Esophagus squamous epithelium (tissue), 4 donors: Measurements from ENCODE around the gene ACOT11.

Experiments used
- POLR2A ChIP-seq, 4 donors: fragments of 450-650 bp; IDR thresholded peaks; one replicate each; pipeline ENCODE4 v1.6.1; 2017; ENCODE audit warnings: antibody characterized with exemption in 4 of 4, mild to moderate bottlenecking in 4 of 4, moderate library complexity in 3 of 4
- TF ChIP-seq, protein P1 (sequence below), 6 experiments: fragments of 450-650 bp in 4 of 6; fragments of 200-600 bp in 2 of 6; sonication (generic) in 2 of 6; IDR thresholded peaks; one replicate each; pipeline ENCODE4 v1.5.1; 2016 to 2019; ENCODE audit warnings: antibody characterized with exemption in 6 of 6, mild to moderate bottlenecking in 4 of 6, moderate library complexity in 4 of 6

DNA sequence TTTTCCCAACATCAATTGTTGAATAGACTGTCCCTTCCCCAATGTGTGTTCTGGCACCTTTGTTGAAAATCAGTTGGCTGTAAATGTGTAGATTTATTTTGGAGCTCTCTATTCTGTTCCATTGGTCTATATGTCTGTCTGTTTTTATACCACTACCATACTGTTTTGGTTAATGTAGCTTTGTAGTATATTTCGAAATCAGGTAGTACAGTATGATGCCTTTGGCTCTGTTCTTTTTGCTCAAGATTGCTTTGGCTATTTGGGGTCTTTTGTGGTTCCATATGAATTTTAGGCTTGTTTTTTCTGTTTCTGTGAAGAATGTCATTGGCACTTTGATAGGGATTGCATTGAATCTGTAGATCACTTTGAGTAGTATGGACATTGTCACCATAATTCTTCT, 8.1 kb downstream of the ACOT11 start:
- TF ChIP-seq, protein P1, sequence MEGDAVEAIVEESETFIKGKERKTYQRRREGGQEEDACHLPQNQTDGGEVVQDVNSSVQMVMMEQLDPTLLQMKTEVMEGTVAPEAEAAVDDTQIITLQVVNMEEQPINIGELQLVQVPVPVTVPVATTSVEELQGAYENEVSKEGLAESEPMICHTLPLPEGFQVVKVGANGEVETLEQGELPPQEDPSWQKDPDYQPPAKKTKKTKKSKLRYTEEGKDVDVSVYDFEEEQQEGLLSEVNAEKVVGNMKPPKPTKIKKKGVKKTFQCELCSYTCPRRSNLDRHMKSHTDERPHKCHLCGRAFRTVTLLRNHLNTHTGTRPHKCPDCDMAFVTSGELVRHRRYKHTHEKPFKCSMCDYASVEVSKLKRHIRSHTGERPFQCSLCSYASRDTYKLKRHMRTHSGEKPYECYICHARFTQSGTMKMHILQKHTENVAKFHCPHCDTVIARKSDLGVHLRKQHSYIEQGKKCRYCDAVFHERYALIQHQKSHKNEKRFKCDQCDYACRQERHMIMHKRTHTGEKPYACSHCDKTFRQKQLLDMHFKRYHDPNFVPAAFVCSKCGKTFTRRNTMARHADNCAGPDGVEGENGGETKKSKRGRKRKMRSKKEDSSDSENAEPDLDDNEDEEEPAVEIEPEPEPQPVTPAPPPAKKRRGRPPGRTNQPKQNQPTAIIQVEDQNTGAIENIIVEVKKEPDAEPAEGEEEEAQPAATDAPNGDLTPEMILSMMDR (IDR thresholded peaks at IDR 0.05), result no peak
- TF ChIP-seq POLR2A (IDR thresholded peaks at IDR 0.05), result no peak
